GM23248 (cell line): Measurements from ENCODE around the gene INHA. TPM values are rescaled to one million over a fixed set of nuclear protein-coding genes. Genes with fewer than 3 reads are reported as not detected.

Experiments used
- DNase-seq: peaks from one replicate; pipeline ENCODE4 v3.0.0-alpha.2; 2015
- H2AFZ ChIP-seq: fragments of 200-600 bp; sonication (generic); 2 replicates; pipeline ENCODE4 v1.6.1; 2016; ENCODE audit warnings: antibody characterized with exemption
- H3F3A ChIP-seq: fragments of 200-600 bp; sonication (generic); 2 replicates; pipeline ENCODE4 v1.6.1; 2016; ENCODE audit warnings: mild to moderate bottlenecking, antibody characterized with exemption, mixed run types; ENCODE audit not compliant: insufficient read depth
- H3K27ac ChIP-seq: fragments of 200-600 bp; sonication (generic); 2 replicates; pipeline ENCODE4 v1.5.1; 2016; ENCODE audit warnings: mild to moderate bottlenecking
- H3K27me3 ChIP-seq: fragments of 200-600 bp; sonication (generic); replicated peaks from 2 replicates; pipeline ENCODE4 v1.6.1; 2016; ENCODE audit warnings: mild to moderate bottlenecking; ENCODE audit not compliant: insufficient read depth
- H3K36me3 ChIP-seq: fragments of 200-600 bp; sonication (generic); 2 replicates; pipeline ENCODE4 v1.6.1; 2016; ENCODE audit warnings: low read depth, mild to moderate bottlenecking
- H3K4me1 ChIP-seq: fragments of 200-600 bp; sonication (generic); 2 replicates; pipeline ENCODE4 v1.6.1; 2016; ENCODE audit warnings: mild to moderate bottlenecking; ENCODE audit not compliant: insufficient read depth
- H3K4me2 ChIP-seq: fragments of 200-600 bp; sonication (generic); one replicate; pipeline ENCODE4 v1.6.1; 2016; ENCODE audit warnings: mild to moderate bottlenecking; ENCODE audit not compliant: unreplicated experiment
- H3K4me3 ChIP-seq: fragments of 200-600 bp; sonication (generic); 2 replicates; pipeline ENCODE4 v1.5.1; 2016; ENCODE audit warnings: mild to moderate bottlenecking
- H3K79me2 ChIP-seq: fragments of 200-600 bp; sonication (generic); 2 replicates; pipeline ENCODE4 v1.6.1; 2016; ENCODE audit warnings: mild to moderate bottlenecking; ENCODE audit not compliant: insufficient read depth
- H3K9ac ChIP-seq: fragments of 200-600 bp; sonication (generic); 2 replicates; pipeline ENCODE4 v1.6.1; 2016; ENCODE audit warnings: mild to moderate bottlenecking
- H3K9me2 ChIP-seq: fragments of 200-600 bp; sonication (generic); 2 replicates; pipeline ENCODE4 v1.6.1; 2016; ENCODE audit warnings: mixed run types, mild to moderate bottlenecking, moderate library complexity; ENCODE audit not compliant: insufficient read depth
- H3K9me3 ChIP-seq: fragments of 200-600 bp; sonication (generic); one replicate; pipeline ENCODE4 v1.6.1; 2017; ENCODE audit warnings: low read depth
- H4K20me1 ChIP-seq: fragments of 200-600 bp; sonication (generic); 2 replicates; pipeline ENCODE4 v1.6.0; 2016; ENCODE audit not compliant: insufficient read depth
- EZH2 ChIP-seq: fragments of 200-600 bp; sonication (generic); IDR thresholded peaks from 2 replicates; pipeline ENCODE4 v1.6.1; 2018; ENCODE audit warnings: antibody characterized with exemption, mild to moderate bottlenecking; ENCODE audit not compliant: insufficient read depth, poor library complexity, severe bottlenecking
- EZH2phosphoT487 ChIP-seq: fragments of 200-600 bp; sonication (generic); IDR thresholded peaks from 2 replicates; pipeline ENCODE4 v1.6.1; 2018; ENCODE audit warnings: antibody characterized with exemption, moderate library complexity, mild to moderate bottlenecking, low read depth; ENCODE audit not compliant: insufficient read depth
- WGBS, 2 experiments: methylation state at CpG; one replicate each; pipeline ENCODE4 v1.1.6; 2015 to 2017; ENCODE audit warnings: low lambda C conversion rate in 2 of 2, low coverage in 1 of 2; ENCODE audit errors: missing lambda C conversion rate in 2 of 2; 5-methylcytosine and 5-hydroxymethylcytosine counted together
- in situ Hi-C: fragments of 300-500 bp; cut with MboI; formaldehyde crosslinking; loops from 2 replicates; pipeline ENCODE4 v1.15.0; 2020
- polyA plus RNA-seq: library from polyadenylated mRNA; unstranded; fragments of >200 nt; fragmentation: Nextera tagmentation; extraction: Ambion mirVana; gene quantifications from 2 replicates; pipeline ENCODE4 v1.2.1, GENCODE V29; 2016
- total RNA-seq: library from RNA; depleted of rRNA; stranded (reverse); fragments of >200 nt; shearing (Covaris generic); gene quantifications from 2 replicates; pipeline ENCODE4 v1.2.3, GENCODE V29; 2014

Gene INHA
- total and polyA plus RNA-seq, 2 experiments from 2014 or later = 0.11 to 0.36 TPM

GRCh38 chr2:219608399-219608964 lies 36.4 kb downstream of the INHA start:
- in situ Hi-C loops = no loop called here
- no peak overlapping the region for H3K27ac ChIP-seq
- no peak overlapping the region for H3K9ac ChIP-seq
- H3K27me3 ChIP-seq = no peaks in the 10 kb centered on the region
- TF ChIP-seq EZH2 (no peak), EZH2phosphoT487 (no peak)
- no peaks in the 10 kb centered on the region for H4K20me1 ChIP-seq
- no peaks in the 10 kb centered on the region for H3K79me2 ChIP-seq
- no peaks in the 10 kb centered on the region for H3K4me1 ChIP-seq
- H3K9me3 ChIP-seq = no peaks in the 10 kb centered on the region
- H3F3A ChIP-seq = no peaks in the 10 kb centered on the region
- H3K36me3 ChIP-seq = no peaks in the 10 kb centered on the region
- no peaks in the 10 kb centered on the region for H3K9me2 ChIP-seq
- no peak overlapping the region for H3K4me2 ChIP-seq
- no peak overlapping the region for H2AFZ ChIP-seq
- no peak overlapping the region for H3K4me3 ChIP-seq
- 85 to 86% methylated on average over 14 to 15 of the region's 15 CpGs for WGBS, 2 experiments
- DNase-seq = no peak

GRCh38 chr2:219609149-219609750 lies 37.1 kb downstream of the INHA start:
- no peak overlapping the region for H3K4me3 ChIP-seq
- H3K27ac ChIP-seq = no peak overlapping the region
- 86 to 87% methylated on average over 13 of the region's 13 CpGs for WGBS, 2 experiments
- H3F3A ChIP-seq = no peaks in the 10 kb centered on the region
- no peak for DNase-seq
- H3K9me2 ChIP-seq = no peaks in the 10 kb centered on the region
- TF ChIP-seq EZH2phosphoT487 (no peak), EZH2 (no peak)
- H3K4me2 ChIP-seq = no peak overlapping the region
- no peaks in the 10 kb centered on the region for H3K27me3 ChIP-seq
- H3K4me1 ChIP-seq = no peaks in the 10 kb centered on the region
- in situ Hi-C loops = no loop called here
- H3K36me3 ChIP-seq = no peaks in the 10 kb centered on the region
- no peak overlapping the region for H3K9ac ChIP-seq
- no peak overlapping the region for H2AFZ ChIP-seq
- H3K9me3 ChIP-seq = no peaks in the 10 kb centered on the region
- no peaks in the 10 kb centered on the region for H3K79me2 ChIP-seq
- no peaks in the 10 kb centered on the region for H4K20me1 ChIP-seq

GRCh38 chr2:219611306-219611705 lies 39.2 kb downstream of the INHA start:
- Histone ChIP-seq H3K27ac (no peak overlapping the region), H3K9me2 (no peaks in the 10 kb centered on the region), H3K27me3 (no peaks in the 10 kb centered on the region), H3K9ac (no peak overlapping the region), H3K4me3 (no peak overlapping the region), H3K9me3 (no peaks in the 10 kb centered on the region), H3K79me2 (no peaks in the 10 kb centered on the region), H3K36me3 (no peaks in the 10 kb centered on the region), H2AFZ (no peak overlapping the region), H3K4me1 (no peaks in the 10 kb centered on the region), H3F3A (no peaks in the 10 kb centered on the region), H3K4me2 (no peak overlapping the region), H4K20me1 (no peaks in the 10 kb centered on the region)
- TF ChIP-seq EZH2 = no peak
- TF ChIP-seq EZH2phosphoT487 = no peak
- in situ Hi-C loops = no loop called here
- 93% methylated on average over 9 of the region's 9 CpGs for WGBS, 2 experiments
- DNase-seq = no peak

GRCh38 chr2:219611866-219612576 lies 39.9 kb downstream of the INHA start:
- DNase-seq = no peak
- no peaks in the 10 kb centered on the region for H3K36me3 ChIP-seq
- H4K20me1 ChIP-seq = no peaks in the 10 kb centered on the region
- no peak overlapping the region for H3K27ac ChIP-seq
- no peaks in the 10 kb centered on the region for H3K9me2 ChIP-seq
- WGBS, 2 experiments = 75 to 84% methylated on average over 9 to 12 of the region's 12 CpGs
- H3F3A ChIP-seq = no peaks in the 10 kb centered on the region
- H3K4me1 ChIP-seq = no peaks in the 10 kb centered on the region
- H3K4me3 ChIP-seq = no peak overlapping the region
- in situ Hi-C loops = no loop called here
- H3K79me2 ChIP-seq = no peaks in the 10 kb centered on the region
- TF ChIP-seq EZH2phosphoT487 (no peak), EZH2 (no peak)
- H3K27me3 ChIP-seq = no peaks in the 10 kb centered on the region
- no peak overlapping the region for H2AFZ ChIP-seq
- H3K9me3 ChIP-seq = no peaks in the 10 kb centered on the region
- no peak overlapping the region for H3K9ac ChIP-seq
- no peak overlapping the region for H3K4me2 ChIP-seq
